Suprapubic skin (tissue), 3 donors: ENCODE measurements around the gene RFTN2.
"Not testable (repeated sequence)": the region's sequence is repeated elsewhere in the genome, so short reads cannot be mapped to it uniquely, and the experiment has no call there.

ENCODE experiments used
- CTCF ChIP-seq, 2 donors: fragments of 200-600 bp in 1 of 2; fragments of 450-650 bp in 1 of 2; sonication (generic) in 1 of 2; IDR thresholded peaks; one replicate each; pipeline ENCODE4 v1.5.1; 2016 to 2019; ENCODE audit warnings: antibody characterized with exemption in 2 of 2, mild to moderate bottlenecking in 1 of 2, moderate library complexity in 1 of 2
- POLR2A ChIP-seq, 2 donors: fragments of 450-650 bp; IDR thresholded peaks; one replicate each; pipeline ENCODE4 v1.6.1; 2017; ENCODE audit warnings: antibody characterized with exemption in 2 of 2, mild to moderate bottlenecking in 2 of 2, moderate library complexity in 2 of 2

GRCh38 chr2:197640571-197641122 lies 34.7 kb downstream of the RFTN2 start:
- not testable (repeated sequence) for TF ChIP-seq CTCF, POLR2A (IDR thresholded peaks at IDR 0.05)
